DMS 273 (cell line): ENCODE data around the gene SERPINA4.
"Not testable (repeated sequence)": the region's sequence is repeated elsewhere in the genome, so short reads cannot be mapped to it uniquely, and the experiment has no call there.

Experiments used
- DNase-seq: peaks from one replicate; lab custom pipeline; 2025; ENCODE audit not compliant: unreplicated experiment; lab: John Stamatoyannopoulos, UW

SERPINA4 gene

GRCh38 chr14:94591871-94592270 lies 30.6 kb downstream of the SERPINA4 start:
- no peak for DNase-seq

GRCh38 chr14:94592457-94592856 lies 31.2 kb downstream of the SERPINA4 start:
- DNase-seq, result no peak

GRCh38 chr14:94593376-94593748 lies 32.1 kb downstream of the SERPINA4 start:
- DNase-seq, result no peak

- DNase-seq, result no peak
Measured at GRCh38 chr14:94593749-94594431, 32.6 kb downstream of the SERPINA4 start.

- DNase-seq, result no peak
Measured at GRCh38 chr14:94594441-94594840, 33.2 kb downstream of the SERPINA4 start.

GRCh38 chr14:94595912-94596311 lies 34.7 kb downstream of the SERPINA4 start:
- no peak for DNase-seq

GRCh38 chr14:94596361-94596760 lies 35.1 kb downstream of the SERPINA4 start:
- DNase-seq, result no peak

GRCh38 chr14:94597788-94598187 lies 36.5 kb downstream of the SERPINA4 start:
- DNase-seq, result no peak

GRCh38 chr14:94598506-94598815 lies 37.2 kb downstream of the SERPINA4 start:
- DNase-seq, result no peak

GRCh38 chr14:94598816-94599655 lies 37.8 kb downstream of the SERPINA4 start:
- DNase-seq, result peak; percentile 24

GRCh38 chr14:94599656-94600004 lies 38.4 kb downstream of the SERPINA4 start:
- DNase-seq, result no peak

GRCh38 chr14:94600148-94600545 lies 38.9 kb downstream of the SERPINA4 start:
- no peak for DNase-seq

GRCh38 chr14:94601884-94602391 lies 40.7 kb downstream of the SERPINA4 start:
- peak; percentile 15 for DNase-seq

- no peak for DNase-seq
Measured at GRCh38 chr14:94602722-94603121, 41.5 kb downstream of the SERPINA4 start.

- DNase-seq, result no peak
Measured at GRCh38 chr14:94605361-94605760, 44.1 kb downstream of the SERPINA4 start.

GRCh38 chr14:94608966-94609365 lies 47.7 kb downstream of the SERPINA4 start:
- DNase-seq, result not testable (repeated sequence)

GRCh38 chr14:94611179-94611578 lies 49.9 kb downstream of the SERPINA4 start:
- no peak for DNase-seq

- no peak for DNase-seq
Measured at GRCh38 chr14:94612174-94612573, 50.9 kb downstream of the SERPINA4 start, which contains the start of gene SERPINA3. Gene SERPINA3, plus strand, starts transcription at chr14:94612391. Its CDS starts 2,051 bp downstream, at chr14:94614442.

GRCh38 chr14:94612580-94613554 lies 51.6 kb downstream of the SERPINA4 start:
- peak; percentile 30 for DNase-seq

- no peak for DNase-seq
Measured at GRCh38 chr14:94613720-94614644, 52.7 kb downstream of the SERPINA4 start.
